Type B pancreatic cell (in vitro differentiated cells): ENCODE results near the gene PKNOX2. TPM values are rescaled to one million over a fixed set of nuclear protein-coding genes. Genes with fewer than 3 reads are reported as not detected.

Experiments
- DNase-seq: peaks from one replicate; pipeline ENCODE4 v3.0.0; 2021; ENCODE audit warnings: mixed read lengths; ENCODE audit not compliant: unreplicated experiment; ENCODE audit errors: extremely low spot score
- H3K27ac Mint-ChIP-seq: 2 replicates; pipeline ENCODE4 v1.8.0; 2021; ENCODE audit warnings: mild to moderate bottlenecking, mixed read lengths
- H3K27me3 Mint-ChIP-seq: 2 replicates; pipeline ENCODE4 v1.8.0; 2021; ENCODE audit warnings: mixed read lengths
- H3K36me3 Mint-ChIP-seq: 2 replicates; pipeline ENCODE4 v1.8.0; 2021; ENCODE audit warnings: mixed read lengths
- H3K4me1 Mint-ChIP-seq: one replicate; pipeline ENCODE4 v1.8.0; 2021; ENCODE audit warnings: mixed read lengths; ENCODE audit not compliant: unreplicated experiment
- H3K4me3 Mint-ChIP-seq: 2 replicates; pipeline ENCODE4 v1.8.0; 2021; ENCODE audit warnings: mild to moderate bottlenecking, mixed read lengths
- H3K9me3 Mint-ChIP-seq: 2 replicates; pipeline ENCODE4 v1.8.0; 2021; ENCODE audit warnings: mixed read lengths
- total RNA-seq: library from RNA; stranded (reverse); gene quantifications from 2 replicates; pipeline ENCODE4 v1.2.1, GENCODE V29; 2021; ENCODE audit warnings: low replicate concordance
- TF ChIP-seq, protein P1 (sequence below): fragments of 200-600 bp; sonication (generic); conservative IDR thresholded peaks from 2 replicates; pipeline ENCODE4 v1.5.0; 2021; ENCODE audit warnings: antibody characterized with exemption, mild to moderate bottlenecking

Gene PKNOX2
- total RNA-seq, 1 donor from 2014 or later = 15.3 TPM

DNA sequence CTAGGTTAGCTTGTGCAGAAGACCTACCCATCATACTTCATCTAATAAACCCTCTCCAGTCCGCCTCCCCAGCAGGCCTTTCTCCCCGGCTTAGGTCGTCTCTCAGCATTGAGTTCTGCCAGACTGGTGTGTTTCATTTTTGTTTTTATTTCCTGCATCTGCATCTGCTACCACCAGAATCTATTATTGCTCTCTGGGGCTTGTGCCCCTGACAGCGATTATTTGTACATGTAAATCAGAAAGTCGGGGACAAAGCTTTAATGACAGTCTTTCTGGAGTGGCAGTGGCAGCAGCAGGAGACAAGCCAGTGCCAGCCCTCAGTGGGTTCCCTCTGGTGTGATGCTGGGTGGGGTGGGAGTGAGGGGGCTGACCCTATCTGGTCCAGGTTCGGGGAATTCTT is 127.5 kb downstream of the PKNOX2 start:
- Mint-ChIP-seq H3K27me3 (peaks cover 42% of the 10 kb centered on the region), H3K27ac (no peak overlapping the region), H3K4me1 (peaks cover 41% of the 10 kb centered on the region), H3K36me3 (no peaks in the 10 kb centered on the region), H3K9me3 (no peaks in the 10 kb centered on the region), H3K4me3 (no peak overlapping the region)
- TF ChIP-seq, protein P1, sequence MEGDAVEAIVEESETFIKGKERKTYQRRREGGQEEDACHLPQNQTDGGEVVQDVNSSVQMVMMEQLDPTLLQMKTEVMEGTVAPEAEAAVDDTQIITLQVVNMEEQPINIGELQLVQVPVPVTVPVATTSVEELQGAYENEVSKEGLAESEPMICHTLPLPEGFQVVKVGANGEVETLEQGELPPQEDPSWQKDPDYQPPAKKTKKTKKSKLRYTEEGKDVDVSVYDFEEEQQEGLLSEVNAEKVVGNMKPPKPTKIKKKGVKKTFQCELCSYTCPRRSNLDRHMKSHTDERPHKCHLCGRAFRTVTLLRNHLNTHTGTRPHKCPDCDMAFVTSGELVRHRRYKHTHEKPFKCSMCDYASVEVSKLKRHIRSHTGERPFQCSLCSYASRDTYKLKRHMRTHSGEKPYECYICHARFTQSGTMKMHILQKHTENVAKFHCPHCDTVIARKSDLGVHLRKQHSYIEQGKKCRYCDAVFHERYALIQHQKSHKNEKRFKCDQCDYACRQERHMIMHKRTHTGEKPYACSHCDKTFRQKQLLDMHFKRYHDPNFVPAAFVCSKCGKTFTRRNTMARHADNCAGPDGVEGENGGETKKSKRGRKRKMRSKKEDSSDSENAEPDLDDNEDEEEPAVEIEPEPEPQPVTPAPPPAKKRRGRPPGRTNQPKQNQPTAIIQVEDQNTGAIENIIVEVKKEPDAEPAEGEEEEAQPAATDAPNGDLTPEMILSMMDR = no peak
- DNase-seq = no peak

DNA sequence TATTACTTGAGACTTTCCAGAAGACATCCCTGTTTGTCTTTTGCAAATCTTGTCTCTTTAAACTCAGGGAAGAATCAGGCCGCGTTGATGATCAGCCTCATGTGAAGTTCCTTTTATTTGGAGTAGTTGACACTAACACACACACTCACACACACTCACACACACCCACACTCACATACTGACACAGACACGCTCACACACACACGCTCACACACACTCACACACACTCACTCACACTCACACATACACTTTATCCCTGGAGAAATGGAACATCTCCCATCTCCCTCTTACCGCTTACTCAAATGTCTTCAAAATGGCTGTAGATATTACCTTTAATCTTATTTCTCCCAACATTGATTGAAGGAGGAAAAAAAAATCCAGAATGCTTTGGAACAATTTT is 129.0 kb downstream of the PKNOX2 start:
- no peaks in the 10 kb centered on the region for H3K9me3 Mint-ChIP-seq
- H3K4me1 Mint-ChIP-seq = peaks cover 28% of the 10 kb centered on the region
- no peak overlapping the region for H3K27ac Mint-ChIP-seq
- H3K27me3 Mint-ChIP-seq = peaks cover 47% of the 10 kb centered on the region
- TF ChIP-seq, protein P1 = no peak
- DNase-seq = no peak
- no peaks in the 10 kb centered on the region for H3K36me3 Mint-ChIP-seq
- no peak overlapping the region for H3K4me3 Mint-ChIP-seq

DNA sequence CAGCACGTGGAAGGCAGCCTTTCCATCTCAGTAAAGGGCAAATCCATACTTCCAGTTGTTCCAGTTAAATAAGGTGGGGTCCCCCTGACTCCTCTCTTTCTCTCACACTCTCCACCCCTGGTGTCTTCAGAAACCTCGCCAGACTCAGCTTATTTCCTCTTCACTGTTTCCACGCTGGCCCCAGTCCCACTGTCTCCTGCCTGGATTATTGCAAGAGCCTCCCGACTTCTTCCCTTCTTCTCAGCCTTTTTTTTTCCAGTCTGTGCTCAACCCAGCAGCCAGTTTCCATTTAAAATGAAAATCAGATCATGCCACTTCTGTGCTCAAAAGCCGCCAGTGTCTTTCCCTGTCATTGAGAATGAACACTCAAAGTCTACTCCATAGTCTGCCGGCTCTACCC is 131.4 kb downstream of the PKNOX2 start:
- Mint-ChIP-seq H3K9me3 (no peaks in the 10 kb centered on the region), H3K27ac (no peak overlapping the region), H3K4me1 (peaks cover 19% of the 10 kb centered on the region)

DNA sequence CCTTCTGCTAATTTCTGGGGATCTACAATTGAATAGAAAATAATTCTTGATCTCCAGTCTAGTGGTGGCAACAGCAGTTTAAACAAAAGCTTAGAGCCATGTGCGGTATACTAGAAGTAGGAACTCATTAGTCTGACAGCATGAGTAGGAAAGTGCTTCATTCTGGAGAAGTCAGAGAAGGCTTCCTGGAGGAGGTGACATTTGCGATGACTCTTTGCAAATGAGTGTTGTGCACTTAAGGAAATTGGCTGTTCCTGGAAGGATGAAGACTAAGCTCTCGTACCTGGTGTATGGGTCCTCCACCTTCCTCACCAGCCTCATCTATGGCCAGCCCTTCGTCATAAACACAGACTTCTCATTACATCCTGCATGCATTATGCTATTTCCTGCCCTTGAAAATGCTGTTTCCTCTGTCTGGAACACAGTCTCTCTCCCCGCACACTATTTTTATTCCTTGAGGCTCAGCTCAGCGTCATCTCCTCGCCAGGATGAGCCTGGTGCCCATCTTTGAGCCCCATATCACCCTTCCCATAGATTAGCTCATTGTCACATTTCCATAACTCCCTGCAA is 132.9 kb downstream of the PKNOX2 start:
- Mint-ChIP-seq H3K9me3 (no peaks in the 10 kb centered on the region), H3K27ac (no peak overlapping the region), H3K4me3 (no peak overlapping the region), H3K36me3 (no peaks in the 10 kb centered on the region), H3K27me3 (peaks cover 43% of the 10 kb centered on the region), H3K4me1 (peaks cover 28% of the 10 kb centered on the region)
- no peak for DNase-seq
- TF ChIP-seq, protein P1 = no peak

More for the DNA sequence above, 131.4 kb downstream of the PKNOX2 start:
- DNase-seq = no peak
- no peaks in the 10 kb centered on the region for H3K36me3 Mint-ChIP-seq
- H3K27me3 Mint-ChIP-seq = peaks cover 51% of the 10 kb centered on the region
- no peak overlapping the region for H3K4me3 Mint-ChIP-seq
- TF ChIP-seq, protein P1 = no peak

GRCh38 chr11:125299061-125299615 is 134.6 kb downstream of the PKNOX2 start:
- H3K4me1 Mint-ChIP-seq = peaks cover 24% of the 10 kb centered on the region
- H3K36me3 Mint-ChIP-seq = no peaks in the 10 kb centered on the region
- no peak overlapping the region for H3K4me3 Mint-ChIP-seq
- no peak for DNase-seq
- no peak overlapping the region for H3K27ac Mint-ChIP-seq
- peaks cover 37% of the 10 kb centered on the region for H3K27me3 Mint-ChIP-seq
- no peaks in the 10 kb centered on the region for H3K9me3 Mint-ChIP-seq
- TF ChIP-seq, protein P1 = no peak
